SK-N-SH (cell line): ENCODE results near the gene HDAC4. TPM values are rescaled to one million over a fixed set of nuclear protein-coding genes. Genes with fewer than 3 reads are reported as not detected.

ENCODE experiments used
- CTCF ChIA-PET: fragments of 300-600, 350-600 bp; formaldehyde crosslinking; extraction: SDS; loops from one replicate; lab custom pipeline; 2021; lab: Yijun Ruan, JAX
- POLR2A ChIA-PET: fragments of 350-600 bp; sonication (Branson Sonifier 250); formaldehyde crosslinking; extraction: SDS; loops from one replicate; lab custom pipeline; 2020; ENCODE audit warnings: antibody characterized with exemption, inconsistent platforms; lab: Yijun Ruan, JAX
- DNase-seq: peaks from one replicate; pipeline ENCODE4 v3.0.0; 2012
- H2AFZ ChIP-seq: fragments of 200-600 bp; sonication (generic); 2 replicates; pipeline ENCODE4 v1.8.1; 2016; ENCODE audit warnings: antibody characterized with exemption, mild to moderate bottlenecking, low read depth
- H3F3A ChIP-seq: fragments of 200-600 bp; sonication (generic); replicated peaks from 2 replicates; pipeline ENCODE3; 2016; ENCODE audit warnings: antibody characterized with exemption, mild to moderate bottlenecking; ENCODE audit not compliant: insufficient read depth
- H3K27ac ChIP-seq, 2 experiments: fragments of 200-500 bp in 1 of 2; fragments of 200-600 bp in 1 of 2; sonication (Bioruptor generic) in 1 of 2; sonication (generic), shearing (Covaris generic) in 1 of 2; 2 replicates each; pipeline versions ENCODE4 v1.5.1 to v1.6.1; 2014 to 2016; ENCODE audit warnings: low read depth in 2 of 2, inconsistent platforms in 1 of 2, low read length in 1 of 2, mild to moderate bottlenecking in 1 of 2, mixed read lengths in 1 of 2
- H3K27me3 ChIP-seq: fragments of 200-600 bp; sonication (generic), shearing (Covaris generic); 2 replicates; pipeline ENCODE4 v1.6.1; 2016; ENCODE audit warnings: mixed run types; ENCODE audit not compliant: insufficient read depth
- H3K36me3 ChIP-seq, 2 experiments: fragments of 200-500 bp in 1 of 2; fragments of 200-600 bp in 1 of 2; sonication (Bioruptor generic) in 1 of 2; sonication (generic) in 1 of 2; replicated peaks in 1 of 2; 2 replicates each; pipeline versions ENCODE3 to v1.5.1; 2014 to 2016; ENCODE audit warnings: low read length in 1 of 2, mild to moderate bottlenecking in 1 of 2; ENCODE audit not compliant: insufficient read depth in 2 of 2, control insufficient read depth in 1 of 2
- H3K4me1 ChIP-seq, 2 experiments: fragments of 200-500 bp in 1 of 2; fragments of 200-600 bp in 1 of 2; sonication (Bioruptor generic) in 1 of 2; sonication (generic), shearing (Covaris generic) in 1 of 2; 2 replicates each; pipeline versions ENCODE4 v1.5.1 to v1.6.1; 2014 to 2016; ENCODE audit warnings: low read depth in 1 of 2, low read length in 1 of 2, mixed run types in 1 of 2; ENCODE audit not compliant: insufficient read depth in 2 of 2, control insufficient read depth in 1 of 2
- H3K4me2 ChIP-seq: fragments of 200-600 bp; sonication (generic), shearing (Covaris generic); 2 replicates; pipeline ENCODE4 v1.6.1; 2017; ENCODE audit warnings: mixed run types
- H3K4me3 ChIP-seq, 2 experiments: fragments of 200-500 bp in 1 of 2; fragments of 200-600 bp in 1 of 2; sonication (Bioruptor generic) in 1 of 2; sonication (generic), shearing (Covaris generic) in 1 of 2; 2 replicates each; pipeline versions ENCODE4 v1.5.1 to v1.8.1; 2014 to 2016; ENCODE audit warnings: low read depth in 2 of 2, inconsistent platforms in 1 of 2, low read length in 1 of 2, mild to moderate bottlenecking in 1 of 2, mixed read lengths in 1 of 2, moderate library complexity in 1 of 2
- H3K79me2 ChIP-seq: fragments of 200-600 bp; sonication (generic); 2 replicates; pipeline ENCODE4 v1.8.1; 2017; ENCODE audit warnings: mild to moderate bottlenecking; ENCODE audit not compliant: insufficient read depth
- H3K9ac ChIP-seq: fragments of 200-600 bp; sonication (generic); 2 replicates; pipeline ENCODE4 v1.6.1; 2017; ENCODE audit warnings: mixed run types
- H3K9me2 ChIP-seq: fragments of 200-600 bp; sonication (generic); 2 replicates; pipeline ENCODE4 v1.6.1; 2017; ENCODE audit warnings: mixed run types
- H3K9me3 ChIP-seq: fragments of 200-600 bp; sonication (generic); 2 replicates; pipeline ENCODE4 v1.6.1; 2017; ENCODE audit warnings: mixed run types, mild to moderate bottlenecking, moderate library complexity
- H4K20me1 ChIP-seq: fragments of 200-600 bp; sonication (generic); 2 replicates; pipeline ENCODE4 v1.6.1; 2017; ENCODE audit warnings: mild to moderate bottlenecking, mixed run types; ENCODE audit not compliant: insufficient read depth
- ELF1 ChIP-seq: IDR thresholded peaks from 2 replicates; pipeline ENCODE4 v1.4.0; 2012
- EZH2phosphoT487 ChIP-seq: fragments of 200-600 bp; sonication (generic); IDR thresholded peaks from 2 replicates; pipeline ENCODE4 v1.6.1; 2017; ENCODE audit warnings: low read depth, mixed run types, mild to moderate bottlenecking, antibody characterized with exemption, moderate library complexity, borderline replicate concordance
- FOSL2 ChIP-seq: IDR thresholded peaks from 2 replicates; pipeline ENCODE4 v1.4.0; 2012; ENCODE audit warnings: low read depth, mild to moderate bottlenecking, moderate library complexity, borderline replicate concordance
- FOXJ3 ChIP-seq: sonication (generic); formaldehyde crosslinking; IDR thresholded peaks from 2 replicates; pipeline ENCODE4 v1.5.1; 2020; ENCODE audit warnings: mild to moderate bottlenecking, missing genetic modification reagents
- FOXM1 ChIP-seq: IDR thresholded peaks from 2 replicates; pipeline ENCODE4 v1.4.0; 2012; ENCODE audit warnings: low read depth, mild to moderate bottlenecking
- MXI1 ChIP-seq: IDR thresholded peaks from 2 replicates; pipeline ENCODE4 v1.6.1; 2012; ENCODE audit warnings: mild to moderate bottlenecking, low read depth, low read length, improper control_type of control experiment
- RCOR1 ChIP-seq: fragments of 150-350 bp; IDR thresholded peaks from 2 replicates; pipeline ENCODE4 v1.6.1; 2017; ENCODE audit warnings: antibody characterized with exemption, low read length
- RFX5 ChIP-seq: IDR thresholded peaks from 2 replicates; pipeline ENCODE4 v1.6.1; 2012; ENCODE audit warnings: mild to moderate bottlenecking, improper control_type of control experiment, low read length
- SMC3 ChIP-seq: IDR thresholded peaks from 2 replicates; pipeline ENCODE4 v1.6.1; 2012; ENCODE audit warnings: low read depth, low read length, improper control_type of control experiment
- WGBS: methylation state at CpG from one replicate; pipeline ENCODE4 v1.1.6; 2017; ENCODE audit warnings: low lambda C conversion rate; 5-methylcytosine and 5-hydroxymethylcytosine counted together
- polyA plus RNA-seq, 3 experiments: library from polyadenylated mRNA; depleted of rRNA; stranded (reverse); fragments of >200 nt; gene quantifications; 2 replicates each; pipeline ENCODE4 v1.2.3, GENCODE V29; 2012
- TF ChIP-seq, protein P1 (sequence below): IDR thresholded peaks from 2 replicates; pipeline ENCODE4 v1.4.0; 2012; ENCODE audit warnings: low read depth
- TF ChIP-seq, protein P2 (sequence below): IDR thresholded peaks from 2 replicates; pipeline ENCODE4 v1.6.1; 2012; ENCODE audit warnings: mild to moderate bottlenecking, low read depth, low read length, moderate library complexity

HDAC4 gene
- polyA plus RNA-seq, 1 of the 3 experiments (the other 2 are of a cell fraction): 5.5 TPM

DNA sequence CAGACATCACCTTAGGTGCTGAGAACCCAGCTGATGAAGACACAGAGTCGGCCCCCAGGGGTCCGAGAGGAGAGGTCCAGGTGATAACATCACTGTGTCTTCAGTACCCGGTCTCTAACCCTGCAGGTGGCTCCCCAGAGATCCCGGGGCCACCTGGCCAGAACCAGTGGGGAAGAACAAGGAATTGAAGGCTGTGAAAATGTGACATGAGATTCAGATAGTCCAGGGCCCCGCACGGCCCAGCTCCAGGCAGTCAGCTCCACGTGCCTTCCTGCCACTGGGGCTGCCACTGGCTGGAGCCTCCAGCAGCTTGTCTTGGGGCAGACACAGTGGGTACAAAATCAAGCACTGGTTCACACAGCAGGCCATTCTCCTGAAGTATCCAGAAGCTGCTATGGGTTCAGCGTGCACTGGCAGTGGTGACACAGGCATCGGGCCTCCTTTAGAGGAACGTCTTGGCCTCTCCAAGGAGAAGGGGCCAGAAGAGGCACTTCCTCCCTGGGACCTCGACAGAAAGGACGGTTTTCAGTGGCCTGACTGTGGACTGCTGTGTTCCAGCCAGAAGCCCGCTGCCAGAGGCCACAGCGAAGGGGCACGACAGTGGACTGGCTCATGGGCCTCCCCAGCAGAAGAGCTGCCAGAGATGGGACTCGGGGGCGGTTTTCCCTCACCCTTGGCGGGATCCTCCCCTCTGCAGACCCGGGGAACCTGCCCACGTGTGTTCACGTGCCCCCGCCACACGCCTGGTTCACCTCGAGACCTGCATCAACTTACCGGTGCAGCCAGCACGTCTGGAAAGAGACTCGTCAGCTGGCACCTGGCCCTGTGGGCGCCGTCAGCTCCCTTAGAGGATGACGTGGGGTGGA lies 150.4 kb downstream of the HDAC4 start (continued):
- TF ChIP-seq FOXJ3 (CRISPR knock-in tag) (no peak), MXI1 (no peak), ELF1 (no peak)

DNA sequence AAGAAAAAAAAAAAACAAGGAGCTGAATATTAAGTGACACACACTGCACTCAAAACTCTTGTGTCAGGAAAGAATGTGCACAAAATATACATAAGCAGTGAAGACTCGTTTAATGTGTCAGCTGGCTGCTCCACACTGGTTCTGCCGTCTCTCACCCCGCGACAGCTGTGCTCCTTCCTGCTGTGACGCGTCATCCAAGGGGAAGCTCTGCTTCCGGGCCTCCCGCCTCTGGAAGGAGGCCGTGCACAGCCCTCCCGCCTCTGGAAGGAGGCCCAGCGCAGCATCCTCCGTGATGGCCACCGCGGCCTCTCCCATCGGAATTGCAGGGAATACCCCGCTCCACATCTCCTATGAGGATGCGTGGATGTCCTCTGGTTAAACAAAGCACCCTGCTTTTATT lies 151.0 kb downstream of the HDAC4 start:
- Histone ChIP-seq H3K9ac (no peak overlapping the region), H3K27me3 (no peaks in the 10 kb centered on the region)

DNA sequence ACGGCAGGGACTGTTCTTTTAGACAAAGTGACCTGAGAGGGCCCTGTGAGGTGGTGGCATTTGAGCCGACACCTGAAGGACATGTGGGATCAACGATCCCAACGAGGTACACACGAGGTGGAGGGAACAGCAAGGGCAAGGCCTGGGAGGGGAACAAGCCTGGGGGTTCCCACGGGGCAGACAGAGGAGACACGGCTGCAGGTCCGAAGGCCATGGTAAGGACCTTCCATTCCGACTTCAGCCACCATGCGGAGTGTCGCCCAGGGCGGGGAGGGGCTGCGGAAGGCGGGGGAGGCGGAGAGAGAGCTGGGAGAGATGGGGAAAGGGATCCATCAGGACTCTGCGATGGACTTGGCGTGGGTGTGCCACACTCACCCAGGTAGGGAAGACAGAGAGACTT lies 151.8 kb downstream of the HDAC4 start:
- no peaks in the 10 kb centered on the region for H3K9me3 ChIP-seq
- H4K20me1 ChIP-seq: no peaks in the 10 kb centered on the region
- H3F3A ChIP-seq: no peaks in the 10 kb centered on the region
- no peaks in the 10 kb centered on the region for H3K9me2 ChIP-seq
- no peak overlapping the region for H3K27ac ChIP-seq
- H3K4me3 ChIP-seq: no peak overlapping the region
- H3K4me1 ChIP-seq: peaks cover 0 to 53% of the 10 kb centered on the region in 2 experiments; a peak in 3 of 4 replicates
- H3K9ac ChIP-seq: no peak overlapping the region
- TF ChIP-seq, protein P1, sequence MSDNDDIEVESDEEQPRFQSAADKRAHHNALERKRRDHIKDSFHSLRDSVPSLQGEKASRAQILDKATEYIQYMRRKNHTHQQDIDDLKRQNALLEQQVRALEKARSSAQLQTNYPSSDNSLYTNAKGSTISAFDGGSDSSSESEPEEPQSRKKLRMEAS: no peak
- TF ChIP-seq, protein P2, sequence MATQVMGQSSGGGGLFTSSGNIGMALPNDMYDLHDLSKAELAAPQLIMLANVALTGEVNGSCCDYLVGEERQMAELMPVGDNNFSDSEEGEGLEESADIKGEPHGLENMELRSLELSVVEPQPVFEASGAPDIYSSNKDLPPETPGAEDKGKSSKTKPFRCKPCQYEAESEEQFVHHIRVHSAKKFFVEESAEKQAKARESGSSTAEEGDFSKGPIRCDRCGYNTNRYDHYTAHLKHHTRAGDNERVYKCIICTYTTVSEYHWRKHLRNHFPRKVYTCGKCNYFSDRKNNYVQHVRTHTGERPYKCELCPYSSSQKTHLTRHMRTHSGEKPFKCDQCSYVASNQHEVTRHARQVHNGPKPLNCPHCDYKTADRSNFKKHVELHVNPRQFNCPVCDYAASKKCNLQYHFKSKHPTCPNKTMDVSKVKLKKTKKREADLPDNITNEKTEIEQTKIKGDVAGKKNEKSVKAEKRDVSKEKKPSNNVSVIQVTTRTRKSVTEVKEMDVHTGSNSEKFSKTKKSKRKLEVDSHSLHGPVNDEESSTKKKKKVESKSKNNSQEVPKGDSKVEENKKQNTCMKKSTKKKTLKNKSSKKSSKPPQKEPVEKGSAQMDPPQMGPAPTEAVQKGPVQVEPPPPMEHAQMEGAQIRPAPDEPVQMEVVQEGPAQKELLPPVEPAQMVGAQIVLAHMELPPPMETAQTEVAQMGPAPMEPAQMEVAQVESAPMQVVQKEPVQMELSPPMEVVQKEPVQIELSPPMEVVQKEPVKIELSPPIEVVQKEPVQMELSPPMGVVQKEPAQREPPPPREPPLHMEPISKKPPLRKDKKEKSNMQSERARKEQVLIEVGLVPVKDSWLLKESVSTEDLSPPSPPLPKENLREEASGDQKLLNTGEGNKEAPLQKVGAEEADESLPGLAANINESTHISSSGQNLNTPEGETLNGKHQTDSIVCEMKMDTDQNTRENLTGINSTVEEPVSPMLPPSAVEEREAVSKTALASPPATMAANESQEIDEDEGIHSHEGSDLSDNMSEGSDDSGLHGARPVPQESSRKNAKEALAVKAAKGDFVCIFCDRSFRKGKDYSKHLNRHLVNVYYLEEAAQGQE: no peak
- H2AFZ ChIP-seq: no peak overlapping the region
- no peaks in the 10 kb centered on the region for H3K27me3 ChIP-seq
- ChIA-PET POLR2A (no interaction called here), CTCF (interaction anchor here (0.7 kb wide), 1 partner anchor 16 kb away, joined by 3 read pairs; no protein-coding TSS in a partner anchor)
- H3K79me2 ChIP-seq: peaks cover 4% of the 10 kb centered on the region; the same call in 1 of the 2 replicates
- 93% methylated on average over 17 of the region's 17 CpGs for WGBS
- H3K4me2 ChIP-seq: no peak overlapping the region
- H3K36me3 ChIP-seq: no peaks in the 10 kb centered on the region
- no peak for DNase-seq

More for the DNA sequence above, 151.0 kb downstream of the HDAC4 start:
- 82% methylated on average over 17 of the region's 17 CpGs for WGBS
- Histone ChIP-seq H3F3A (no peaks in the 10 kb centered on the region), H3K4me1 (peaks cover 0 to 45% of the 10 kb centered on the region in 2 experiments; a peak in 3 of 4 replicates), H3K9me2 (no peaks in the 10 kb centered on the region), H3K79me2 (peaks cover 9% of the 10 kb centered on the region; the same call in 1 of the 2 replicates), H3K4me2 (no peak overlapping the region), H3K4me3 (no peak overlapping the region), H2AFZ (no peak overlapping the region), H3K36me3 (no peaks in the 10 kb centered on the region), H3K9me3 (no peaks in the 10 kb centered on the region), H3K27ac (no peak overlapping the region; a peak in 1 of 4 replicates), H4K20me1 (no peaks in the 10 kb centered on the region)
- ChIA-PET POLR2A (interaction anchor here (1.1 kb wide), 1 partner anchor 10 kb away, joined by 3 read pairs; no protein-coding TSS in a partner anchor), CTCF (no interaction called here)
- no peak for TF ChIP-seq EZH2phosphoT487
- TF ChIP-seq RFX5: no peak
- no peak for TF ChIP-seq SMC3
- TF ChIP-seq FOXM1: no peak
- no peak for TF ChIP-seq FOSL2
- no peak for TF ChIP-seq RCOR1
- no peak for DNase-seq
